Aorta (tissue), 5 donors: ENCODE measurements around the gene DPM1. TPM values are rescaled to one million over a fixed set of nuclear protein-coding genes. Genes with fewer than 3 reads are reported as not detected.

Experiments used
- ATAC-seq: fragments of 200-7000 bp; cut with Tn5 transposase; one replicate; pipeline ENCODE4 v1.9.1; 2022; ENCODE audit warnings: moderate library complexity; ENCODE audit not compliant: low FRiP score
- DNase-seq, 2 donors: peaks; one replicate each; pipeline ENCODE4 v3.0.0-alpha.2; 2020
- H3K27ac ChIP-seq, 2 donors: one replicate each; pipeline ENCODE4 v1.5.1; 2013; ENCODE audit warnings: low read length in 2 of 2, mild to moderate bottlenecking in 2 of 2, moderate library complexity in 2 of 2, control low read depth in 1 of 2, inconsistent platforms in 1 of 2, low read depth in 1 of 2
- H3K27me3 ChIP-seq, 2 donors: one replicate each; pipeline ENCODE4 v1.6.1; 2013; ENCODE audit warnings: control low read depth in 1 of 2, low read length in 1 of 2, mild to moderate bottlenecking in 1 of 2, moderate library complexity in 1 of 2; ENCODE audit not compliant: insufficient read depth in 2 of 2, control insufficient read depth in 1 of 2
- H3K36me3 ChIP-seq, 2 donors: one replicate each; pipeline ENCODE4 v1.6.1; 2013; ENCODE audit warnings: control low read depth in 1 of 2, low read length in 1 of 2, mild to moderate bottlenecking in 1 of 2; ENCODE audit not compliant: insufficient read depth in 2 of 2, control insufficient read depth in 1 of 2
- H3K4me1 ChIP-seq, 2 donors: one replicate each; pipeline ENCODE4 v1.6.1; 2013; ENCODE audit warnings: low read length in 2 of 2, control low read depth in 1 of 2, mild to moderate bottlenecking in 1 of 2, moderate library complexity in 1 of 2; ENCODE audit not compliant: insufficient read depth in 2 of 2, control insufficient read depth in 1 of 2
- H3K4me3 ChIP-seq, 2 donors: one replicate each; pipeline ENCODE4 v1.5.1; 2013; ENCODE audit warnings: low read length in 2 of 2, control low read depth in 1 of 2, mild to moderate bottlenecking in 1 of 2
- H3K9me3 ChIP-seq: one replicate; pipeline ENCODE4 v1.6.1; 2013; ENCODE audit warnings: mild to moderate bottlenecking, low read length; ENCODE audit not compliant: control insufficient read depth
- whole genome bisulfite sequencing, 2 donors: extraction: QIAGEN DNeasy Blood & Tissue Kit; methylation state at CpG; one replicate each; pipeline ENCODE4 v1.1.7; 2013; 5-methylcytosine and 5-hydroxymethylcytosine counted together
- intact Hi-C, 2 donors: fragments of 100-400 bp; cut with DNase I; formaldehyde crosslinking; loops; one replicate each; pipeline versions ENCODE4 v1.14.2 to v1.15.0; 2022
- polyA plus RNA-seq, 2 donors: library from polyadenylated mRNA; stranded (reverse); fragments of 200-250 nt; gene quantifications; one replicate each; pipeline ENCODE4 v1.2.3, GENCODE V29; 2013
- total RNA-seq, 2 donors: library from RNA; stranded (reverse); fragmentation: NEBNext Ultra II Directional; extraction: Animal tissue kit (Norgen Biotek cat#: 25700); gene quantifications; one replicate each; pipeline ENCODE4 v1.2.1, GENCODE V29; 2021
- donor health status: healthy with polysubstance abuse.
- donor health status: Bipolar disorder and iron deficiency.
- donor health status: DM: no; HTN: no; CAD: no.
- donor health status: DM: no; HTN: no; CAD: no.
- donor health status: DM: yes; HTN: yes; CAD: no.

The DPM1 gene
- total and polyA plus RNA-seq, 4 donors, result 29.6 to 59.0 (median 45.1) TPM

- no peaks in the 10 kb centered on the region for H3K27me3 ChIP-seq
- ATAC-seq, result no peak
Measured at GRCh38 chr20:50996901-50997865, 38.9 kb upstream of the DPM1 start.

GRCh38 chr20:50995506-50995905 is 37.2 kb upstream of the DPM1 start:
- no peaks in the 10 kb centered on the region for H3K4me1 ChIP-seq
- no peaks in the 10 kb centered on the region for H3K27me3 ChIP-seq
- DNase-seq (no peak), ATAC-seq (no peak)
- H3K36me3 ChIP-seq, result no peaks in the 10 kb centered on the region
- no peak overlapping the region for H3K4me3 ChIP-seq
- no peaks in the 10 kb centered on the region for H3K9me3 ChIP-seq
- 82 to 85% methylated on average over 5 of the region's 5 CpGs for WGBS, 2 donors
- H3K27ac ChIP-seq, result no peak overlapping the region
- intact Hi-C loops, result loop anchor here in 1 of 2 donors (10.0 kb wide), 1 partner anchor 599 kb away; no protein-coding TSS in a partner anchor

More at GRCh38 chr20:50996901-50997865, 38.9 kb upstream of the DPM1 start:
- intact Hi-C loops, result loop anchor here in 1 of 2 donors (10.0 kb wide), 1 partner anchor 598 kb away; no protein-coding TSS in a partner anchor
- H3K4me1 ChIP-seq, result no peaks in the 10 kb centered on the region
- H3K4me3 ChIP-seq, result no peak overlapping the region
- H3K27ac ChIP-seq, result no peak overlapping the region
- H3K9me3 ChIP-seq, result no peaks in the 10 kb centered on the region
- WGBS, 2 donors, result 52% methylated on average over 10 of the region's 10 CpGs
- no peaks in the 10 kb centered on the region for H3K36me3 ChIP-seq
- DNase-seq, result no peak

GRCh38 chr20:50993876-50994275 is 35.5 kb upstream of the DPM1 start:
- ATAC-seq (no peak), DNase-seq (no peak)
- Histone ChIP-seq H3K4me1 (no peaks in the 10 kb centered on the region), H3K4me3 (no peak overlapping the region), H3K27me3 (no peaks in the 10 kb centered on the region), H3K9me3 (no peaks in the 10 kb centered on the region), H3K36me3 (no peaks in the 10 kb centered on the region), H3K27ac (no peak overlapping the region)
- 78 to 85% methylated on average over 9 of the region's 9 CpGs for WGBS, 2 donors
- intact Hi-C loops, result loop anchor here in 1 of 2 donors (10.0 kb wide), 1 partner anchor 601 kb away; no protein-coding TSS in a partner anchor

- no peaks in the 10 kb centered on the region for H3K27me3 ChIP-seq
- no peak for ATAC-seq
- no peak overlapping the region for H3K4me3 ChIP-seq
- no peak for DNase-seq
- no peak overlapping the region for H3K27ac ChIP-seq
- H3K4me1 ChIP-seq, result no peaks in the 10 kb centered on the region
- no peaks in the 10 kb centered on the region for H3K9me3 ChIP-seq
- H3K36me3 ChIP-seq, result no peaks in the 10 kb centered on the region
- intact Hi-C loops, result loop anchor here in 1 of 2 donors (10.0 kb wide), 1 partner anchor 602 kb away; no protein-coding TSS in a partner anchor
- WGBS, 2 donors, result 38 to 42% methylated on average over 13 of the region's 13 CpGs
Measured at GRCh38 chr20:50992733-50993457, 34.6 kb upstream of the DPM1 start.

GRCh38 chr20:50992336-50992732 is 34.0 kb upstream of the DPM1 start:
- DNase-seq (no peak), ATAC-seq (no peak)
- Histone ChIP-seq H3K4me1 (no peaks in the 10 kb centered on the region), H3K27me3 (no peaks in the 10 kb centered on the region), H3K9me3 (no peaks in the 10 kb centered on the region), H3K4me3 (no peak overlapping the region), H3K36me3 (no peaks in the 10 kb centered on the region), H3K27ac (no peak overlapping the region)
- WGBS, 2 donors, result 48 to 52% methylated on average over 4 of the region's 4 CpGs
- intact Hi-C loops, result loop anchor here in 1 of 2 donors (10.0 kb wide), 1 partner anchor 602 kb away; no protein-coding TSS in a partner anchor

GRCh38 chr20:50991076-50991475 is 32.7 kb upstream of the DPM1 start:
- H3K9me3 ChIP-seq, result no peaks in the 10 kb centered on the region
- intact Hi-C loops, result loop anchor here in 1 of 2 donors (10.0 kb wide), 1 partner anchor 604 kb away; no protein-coding TSS in a partner anchor
- WGBS, 2 donors, result 85 to 86% methylated on average over 3 of the region's 3 CpGs
- H3K27ac ChIP-seq, result no peak overlapping the region
- no peaks in the 10 kb centered on the region for H3K27me3 ChIP-seq
- ATAC-seq (no peak), DNase-seq (no peak)
- no peak overlapping the region for H3K4me3 ChIP-seq
- H3K36me3 ChIP-seq, result no peaks in the 10 kb centered on the region
- no peaks in the 10 kb centered on the region for H3K4me1 ChIP-seq

GRCh38 chr20:50987493-50988210 is 29.3 kb upstream of the DPM1 start:
- Histone ChIP-seq H3K36me3 (no peaks in the 10 kb centered on the region), H3K4me3 (no peak overlapping the region), H3K27ac (no peak overlapping the region), H3K27me3 (no peaks in the 10 kb centered on the region), H3K4me1 (no peaks in the 10 kb centered on the region), H3K9me3 (no peaks in the 10 kb centered on the region)
- intact Hi-C loops, result loop anchor here (2.0 kb wide), 2 partner anchors 317 to 319 kb away; no protein-coding TSS in a partner anchor
- WGBS, 2 donors, result 9 to 11% methylated on average over 13 of the region's 13 CpGs
- ATAC-seq, result peak; percentile 90
- DNase-seq, result peak in 1 of 2 donors; percentile 60

- Histone ChIP-seq H3K36me3 (no peaks in the 10 kb centered on the region), H3K4me3 (no peak overlapping the region), H3K27me3 (no peaks in the 10 kb centered on the region), H3K27ac (no peak overlapping the region), H3K4me1 (no peaks in the 10 kb centered on the region), H3K9me3 (no peaks in the 10 kb centered on the region)
- 62 to 69% methylated on average over 2 of the region's 2 CpGs for WGBS, 2 donors
- intact Hi-C loops, result no loop called here
- ATAC-seq (no peak), DNase-seq (no peak)
Measured at GRCh38 chr20:50983321-50983720, 25.0 kb upstream of the DPM1 start.
